ENCODE data around the gene LTBP4.

GRCh38 chr19:40555978-40556689 is 45.0 kb upstream of the LTBP4 start:
- TF ChIP-seq, protein P1, sequence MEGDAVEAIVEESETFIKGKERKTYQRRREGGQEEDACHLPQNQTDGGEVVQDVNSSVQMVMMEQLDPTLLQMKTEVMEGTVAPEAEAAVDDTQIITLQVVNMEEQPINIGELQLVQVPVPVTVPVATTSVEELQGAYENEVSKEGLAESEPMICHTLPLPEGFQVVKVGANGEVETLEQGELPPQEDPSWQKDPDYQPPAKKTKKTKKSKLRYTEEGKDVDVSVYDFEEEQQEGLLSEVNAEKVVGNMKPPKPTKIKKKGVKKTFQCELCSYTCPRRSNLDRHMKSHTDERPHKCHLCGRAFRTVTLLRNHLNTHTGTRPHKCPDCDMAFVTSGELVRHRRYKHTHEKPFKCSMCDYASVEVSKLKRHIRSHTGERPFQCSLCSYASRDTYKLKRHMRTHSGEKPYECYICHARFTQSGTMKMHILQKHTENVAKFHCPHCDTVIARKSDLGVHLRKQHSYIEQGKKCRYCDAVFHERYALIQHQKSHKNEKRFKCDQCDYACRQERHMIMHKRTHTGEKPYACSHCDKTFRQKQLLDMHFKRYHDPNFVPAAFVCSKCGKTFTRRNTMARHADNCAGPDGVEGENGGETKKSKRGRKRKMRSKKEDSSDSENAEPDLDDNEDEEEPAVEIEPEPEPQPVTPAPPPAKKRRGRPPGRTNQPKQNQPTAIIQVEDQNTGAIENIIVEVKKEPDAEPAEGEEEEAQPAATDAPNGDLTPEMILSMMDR (IDR thresholded peaks at IDR 0.05) = no peak
- TF ChIP-seq POLR2A (IDR thresholded peaks at IDR 0.05) = no peak
